Measurements from ENCODE around the gene SERF2.
"Not testable (repeated sequence)": the region's sequence is repeated elsewhere in the genome, so short reads cannot be mapped to it uniquely, and the experiment has no call there.

SERF2 gene

GRCh38 chr15:43830691-43831275 lies 38.7 kb downstream of the SERF2 start:
- not testable (repeated sequence) for DNase-seq

GRCh38 chr15:43831519-43832052 lies 39.5 kb downstream of the SERF2 start:
- DNase-seq: not testable (repeated sequence)

DNA sequence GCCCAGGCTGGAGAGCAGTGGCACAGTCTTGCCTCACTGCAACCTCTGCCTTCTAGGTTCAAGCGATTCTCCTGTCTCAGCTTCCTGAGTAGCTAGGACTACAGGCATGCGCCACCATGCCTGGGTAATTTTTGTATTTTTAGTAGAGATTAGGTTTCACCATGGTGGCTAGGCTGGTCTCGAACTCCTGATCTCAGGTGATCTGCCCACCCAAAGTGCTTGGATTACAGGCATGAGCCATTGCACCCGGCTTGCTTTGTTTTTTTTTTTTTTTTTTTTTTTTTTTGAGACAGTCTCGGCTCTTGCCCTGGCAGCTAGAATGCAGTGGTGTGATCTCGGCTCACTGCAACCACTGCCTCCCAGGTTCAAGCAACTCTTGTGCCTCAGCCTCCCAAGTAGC lies 40.4 kb downstream of the SERF2 start:
- not testable (repeated sequence) for DNase-seq

- no peak for DNase-seq
These were observed 53.3 kb downstream of the SERF2 start for GRCh38 chr15:43845421-43845820.

All from stimulated activated naive CD4-positive, alpha-beta T cell (primary cell).